Endothelial cell of hepatic sinusoid (primary cell): ENCODE data around the gene CNTNAP5.

Experiments
- in situ Hi-C: cut with HindIII; loops from 2 replicates; pipeline ENCODE4 v1.10.0; 2017; ENCODE audit warnings: low sequenced_read_pairs

Gene CNTNAP5

GRCh38 chr2:124867247-124867646 lies 842.2 kb downstream of the CNTNAP5 start:
- in situ Hi-C loops: no loop called here

- in situ Hi-C loops: no loop called here
Measured at GRCh38 chr2:124874219-124874618, 849.1 kb downstream of the CNTNAP5 start.

DNA sequence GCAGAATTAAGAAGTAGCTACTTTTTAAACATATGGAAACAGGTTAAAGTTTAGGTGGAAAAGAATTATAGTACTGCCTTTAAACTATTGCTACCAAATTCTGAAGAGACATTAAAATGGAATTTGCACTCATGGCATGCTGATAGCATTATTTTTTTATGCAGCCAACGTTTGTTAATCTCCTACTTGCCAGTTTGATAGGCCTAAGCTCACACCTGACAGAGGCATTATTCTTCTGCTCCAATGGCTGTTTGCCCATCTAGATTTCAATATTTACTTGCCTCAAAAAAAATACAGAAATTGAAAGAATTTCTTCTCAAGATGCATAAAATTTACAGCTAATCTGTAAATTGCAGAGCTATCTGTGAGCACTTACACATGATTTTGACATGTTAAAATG lies 849.6 kb downstream of the CNTNAP5 start:
- in situ Hi-C loops: no loop called here

DNA sequence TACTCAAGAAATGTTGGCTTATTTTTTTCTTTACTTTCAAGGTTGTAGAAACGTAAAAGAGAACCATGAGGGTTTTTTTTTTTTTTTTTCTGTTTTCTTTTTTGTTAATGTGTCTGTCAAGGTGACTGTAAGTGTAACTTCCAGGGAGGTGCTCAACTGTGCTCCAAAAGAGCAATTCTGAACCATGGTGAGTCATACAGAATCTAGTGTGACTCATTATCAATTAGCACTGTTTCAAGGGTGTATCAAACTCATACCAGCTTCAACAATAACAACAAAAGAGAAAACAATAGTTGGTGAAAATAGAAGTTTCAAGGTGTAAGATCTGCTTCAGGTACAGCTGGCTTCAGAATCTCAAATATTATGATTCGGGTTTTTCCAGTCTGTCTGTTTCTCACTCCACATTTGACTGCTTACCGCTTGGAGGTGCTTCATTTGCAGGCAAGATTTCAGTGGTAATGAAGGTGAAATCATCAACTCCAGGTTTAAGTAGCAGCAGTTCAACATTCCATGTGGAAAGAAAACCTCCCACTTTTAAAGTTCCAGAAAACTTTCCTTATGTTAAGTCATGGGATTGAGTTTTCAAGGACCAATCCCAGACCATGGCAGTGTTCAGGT lies 850.6 kb downstream of the CNTNAP5 start:
- in situ Hi-C loops: no loop called here

DNA sequence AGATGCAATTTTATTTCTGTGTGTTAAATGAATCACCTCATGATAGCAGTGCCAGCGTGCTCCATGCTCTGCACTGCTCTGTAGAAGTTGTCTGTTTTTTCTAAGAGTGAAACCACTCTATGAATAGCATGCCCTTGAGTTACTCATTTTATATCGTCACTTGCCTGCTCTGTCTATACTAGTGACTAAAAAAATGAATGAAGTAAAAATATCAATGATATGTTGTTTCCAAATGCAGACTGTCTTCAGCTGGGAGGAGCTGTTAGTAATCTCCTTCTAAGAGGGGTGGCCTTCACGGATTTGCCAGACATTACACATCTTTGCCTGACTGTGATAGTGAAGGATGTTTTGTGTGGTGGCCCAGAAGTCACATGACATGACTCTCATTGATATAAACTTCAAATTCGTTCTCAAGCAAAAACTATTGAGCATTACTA lies 852.1 kb downstream of the CNTNAP5 start:
- in situ Hi-C loops: no loop called here

GRCh38 chr2:124879640-124880039 lies 854.6 kb downstream of the CNTNAP5 start:
- in situ Hi-C loops: no loop called here

GRCh38 chr2:124880995-124881394 lies 855.9 kb downstream of the CNTNAP5 start:
- in situ Hi-C loops: no loop called here

GRCh38 chr2:124882423-124882822 lies 857.3 kb downstream of the CNTNAP5 start:
- in situ Hi-C loops: no loop called here

DNA sequence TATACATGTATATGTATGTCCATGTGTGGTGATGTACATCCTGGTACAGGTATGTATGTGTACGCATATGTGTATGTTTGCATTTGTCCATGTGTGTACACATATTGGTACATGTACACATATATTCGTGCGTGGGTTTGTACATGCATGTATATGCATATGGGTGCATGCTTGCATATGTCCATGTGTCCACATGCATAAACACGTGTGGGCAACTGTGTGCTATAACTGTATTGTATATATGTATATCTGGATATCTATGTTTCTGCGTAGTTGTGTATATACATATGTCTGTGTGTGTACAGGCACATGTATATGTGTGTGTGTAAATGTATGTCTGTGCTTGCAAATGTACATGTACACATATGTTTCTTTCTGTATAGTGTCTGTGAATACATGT lies 858.5 kb downstream of the CNTNAP5 start:
- in situ Hi-C loops: no loop called here

DNA sequence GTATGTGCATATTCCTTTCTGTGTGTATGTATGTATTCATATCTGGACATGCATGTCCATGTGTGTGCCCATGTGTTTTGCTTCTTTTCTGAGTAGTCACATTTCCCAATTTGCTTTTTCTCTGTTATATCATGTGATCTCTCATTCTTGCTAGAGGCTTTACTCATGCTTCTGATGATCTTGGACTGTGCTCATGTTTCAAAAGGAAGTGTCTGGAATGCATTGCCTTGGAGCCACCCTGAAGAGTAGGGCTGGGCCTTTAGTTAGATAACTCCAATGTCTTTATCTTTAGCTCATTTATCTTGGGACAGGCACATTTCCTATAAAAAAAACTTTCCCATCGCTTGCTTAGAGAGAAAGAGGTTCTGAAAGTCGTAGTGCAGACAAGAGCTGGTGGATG lies 859.2 kb downstream of the CNTNAP5 start:
- in situ Hi-C loops: no loop called here

- in situ Hi-C loops: no loop called here
Measured at GRCh38 chr2:124886216-124886615, 861.1 kb downstream of the CNTNAP5 start.

DNA sequence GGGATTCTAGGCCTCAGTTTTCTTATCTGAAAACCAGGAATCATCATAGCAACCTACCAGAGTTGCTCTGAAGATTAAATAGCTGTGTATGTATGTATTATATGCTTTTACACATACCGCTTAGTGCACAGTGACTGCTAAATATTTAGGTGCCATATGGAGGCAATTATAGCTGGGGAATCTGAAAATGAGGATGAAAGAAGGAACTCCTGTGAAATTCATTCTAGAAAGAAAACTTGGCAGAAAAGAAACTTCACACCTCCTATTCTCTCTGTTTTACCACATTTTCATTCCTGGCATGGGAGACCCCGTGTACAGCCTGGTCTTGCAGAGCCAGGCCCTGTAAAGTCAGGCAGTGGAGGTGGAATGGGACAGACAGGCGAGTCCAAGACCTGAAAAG lies 862.4 kb downstream of the CNTNAP5 start:
- in situ Hi-C loops: no loop called here

DNA sequence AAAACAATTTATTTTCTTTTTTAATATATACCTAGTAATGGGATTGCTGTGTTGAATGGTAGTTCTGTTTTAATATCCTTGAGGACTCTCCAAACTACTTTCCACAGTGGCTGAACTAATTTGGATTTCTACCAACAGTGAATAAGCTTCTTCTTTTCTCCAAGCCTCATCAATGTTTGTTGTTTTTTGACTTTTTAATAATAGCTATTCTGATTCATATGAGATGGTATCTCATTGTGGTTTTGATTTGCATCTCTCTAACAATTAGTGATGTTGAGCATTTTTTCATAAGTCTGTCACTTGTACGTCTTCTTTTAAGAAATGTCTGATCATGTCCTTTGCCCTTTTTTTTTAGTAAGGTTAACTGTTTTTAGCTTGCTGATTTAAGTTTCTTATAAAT lies 863.3 kb downstream of the CNTNAP5 start:
- in situ Hi-C loops: no loop called here

- in situ Hi-C loops: no loop called here
Measured at GRCh38 chr2:124894199-124894598, 869.1 kb downstream of the CNTNAP5 start.

GRCh38 chr2:124898827-124899226 lies 873.7 kb downstream of the CNTNAP5 start:
- in situ Hi-C loops: no loop called here

- in situ Hi-C loops: no loop called here
Measured at GRCh38 chr2:124908411-124908810, 883.3 kb downstream of the CNTNAP5 start.

GRCh38 chr2:124911560-124911959 lies 886.5 kb downstream of the CNTNAP5 start:
- in situ Hi-C loops: no loop called here

DNA sequence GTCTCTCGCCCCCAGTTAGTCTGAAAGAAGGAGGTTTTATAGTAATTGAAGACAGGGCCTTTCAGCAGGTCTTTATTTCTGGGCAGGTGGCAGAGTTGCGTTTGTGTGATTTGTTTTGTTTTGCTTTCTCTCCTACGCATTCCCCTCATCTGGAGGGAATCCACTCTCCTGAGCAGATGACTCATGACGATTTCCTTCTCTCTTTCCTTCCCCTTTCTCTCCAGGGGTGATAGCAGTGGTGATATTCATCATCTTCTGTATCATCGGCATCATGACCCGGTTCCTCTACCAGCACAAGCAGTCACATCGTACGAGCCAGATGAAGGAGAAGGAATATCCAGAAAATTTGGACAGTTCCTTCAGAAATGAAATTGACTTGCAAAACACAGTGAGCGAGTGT lies 888.8 kb downstream of the CNTNAP5 start:
- in situ Hi-C loops: no loop called here

DNA sequence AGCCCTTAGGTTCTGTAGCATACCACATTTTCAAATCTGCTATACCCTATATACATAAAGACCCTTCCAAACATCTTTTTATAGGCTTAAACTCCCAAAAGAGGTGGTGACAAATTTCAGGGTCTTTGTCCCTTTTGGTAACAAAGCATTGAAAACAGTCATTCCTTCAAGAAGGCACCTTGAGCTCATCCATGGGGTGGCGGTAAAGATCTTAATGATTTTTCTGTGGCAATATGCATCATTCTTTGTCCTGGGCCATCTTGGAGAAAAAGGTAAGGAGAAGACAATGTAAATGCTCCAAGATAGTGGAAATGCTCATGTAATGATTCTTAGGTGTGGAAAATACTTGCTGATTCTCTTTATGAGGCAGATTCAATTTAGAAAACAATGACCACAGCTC lies 890.5 kb downstream of the CNTNAP5 start:
- in situ Hi-C loops: no loop called here

- in situ Hi-C loops: no loop called here
Measured at GRCh38 chr2:124919296-124919695, 894.2 kb downstream of the CNTNAP5 start.

DNA sequence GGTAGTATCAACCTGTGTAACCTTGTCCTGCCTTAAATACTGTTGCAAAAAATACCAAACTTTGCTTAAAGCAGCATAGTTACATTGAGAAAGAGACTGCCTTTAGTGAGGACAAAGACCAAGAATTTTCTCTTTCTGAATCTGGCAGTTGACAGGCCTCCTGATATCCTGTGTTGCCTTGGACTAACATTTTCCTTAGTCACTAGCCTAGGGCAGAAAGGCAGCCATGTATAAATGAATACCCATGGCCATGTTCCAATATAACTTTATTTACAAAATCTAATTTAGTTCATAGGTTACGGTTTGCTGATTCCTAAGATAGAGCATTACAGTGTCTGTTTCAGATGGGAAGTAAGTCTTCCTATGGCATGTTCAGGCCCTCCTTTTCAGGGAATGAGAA lies 895.4 kb downstream of the CNTNAP5 start:
- in situ Hi-C loops: no loop called here

DNA sequence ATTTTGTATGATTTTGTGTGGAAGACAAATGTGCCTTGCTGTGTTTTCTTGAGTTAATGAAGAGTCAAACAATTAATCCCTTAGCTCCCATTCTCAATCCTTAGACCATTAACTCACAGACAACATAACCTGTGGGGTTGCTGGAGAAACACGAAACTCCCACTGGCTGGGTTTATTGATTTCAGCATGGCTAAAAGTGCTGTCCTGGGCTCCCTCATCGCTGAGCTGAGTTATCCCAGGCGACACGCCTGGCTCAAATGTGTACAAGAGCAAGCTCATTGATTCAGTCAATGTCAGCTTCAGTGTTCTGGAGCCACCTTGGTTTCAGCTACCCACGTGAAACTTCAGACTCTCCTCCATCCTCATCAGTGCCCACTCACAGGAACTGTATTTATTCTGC lies 896.1 kb downstream of the CNTNAP5 start:
- in situ Hi-C loops: no loop called here

- in situ Hi-C loops: no loop called here
Measured at GRCh38 chr2:124923097-124923496, 898.0 kb downstream of the CNTNAP5 start.
